Thyroid gland (tissue), 4 donors: ENCODE data around the gene ZNF385C.

Experiments
- POLR2A ChIP-seq, 2 donors: fragments of 450-650 bp; IDR thresholded peaks; one replicate each; pipeline ENCODE4 v1.6.1; 2017; ENCODE audit warnings: antibody characterized with exemption in 2 of 2, mild to moderate bottlenecking in 2 of 2, moderate library complexity in 1 of 2
- TF ChIP-seq, protein P1 (sequence below), 6 experiments: fragments of 200-600 bp in 3 of 6; fragments of 450-650 bp in 3 of 6; sonication (generic) in 3 of 6; IDR thresholded peaks; one replicate each; pipeline ENCODE4 v1.5.1; 2016 to 2019; ENCODE audit warnings: antibody characterized with exemption in 6 of 6, mild to moderate bottlenecking in 2 of 6, inconsistent platforms in 1 of 6, moderate library complexity in 1 of 6

DNA sequence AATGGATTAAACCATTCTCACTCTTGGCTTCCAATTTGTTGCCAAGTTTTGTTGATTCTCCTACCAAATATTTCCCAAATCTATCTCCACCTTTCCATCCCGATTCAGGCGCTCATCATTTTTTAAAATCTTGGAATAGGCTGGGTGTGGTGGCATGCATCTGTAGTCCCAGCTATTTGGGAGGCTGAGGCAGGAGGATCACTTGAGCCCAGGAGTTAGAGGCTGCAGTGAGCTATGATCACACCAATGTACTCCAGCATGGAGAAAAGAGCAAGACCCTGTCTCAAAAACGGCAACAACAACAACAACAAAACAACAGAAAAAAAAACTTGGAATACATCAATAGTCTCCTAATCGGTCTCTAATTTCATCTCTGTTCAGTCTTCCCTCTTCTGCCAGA is 79.3 kb downstream of the ZNF385C start:
- TF ChIP-seq, protein P1, sequence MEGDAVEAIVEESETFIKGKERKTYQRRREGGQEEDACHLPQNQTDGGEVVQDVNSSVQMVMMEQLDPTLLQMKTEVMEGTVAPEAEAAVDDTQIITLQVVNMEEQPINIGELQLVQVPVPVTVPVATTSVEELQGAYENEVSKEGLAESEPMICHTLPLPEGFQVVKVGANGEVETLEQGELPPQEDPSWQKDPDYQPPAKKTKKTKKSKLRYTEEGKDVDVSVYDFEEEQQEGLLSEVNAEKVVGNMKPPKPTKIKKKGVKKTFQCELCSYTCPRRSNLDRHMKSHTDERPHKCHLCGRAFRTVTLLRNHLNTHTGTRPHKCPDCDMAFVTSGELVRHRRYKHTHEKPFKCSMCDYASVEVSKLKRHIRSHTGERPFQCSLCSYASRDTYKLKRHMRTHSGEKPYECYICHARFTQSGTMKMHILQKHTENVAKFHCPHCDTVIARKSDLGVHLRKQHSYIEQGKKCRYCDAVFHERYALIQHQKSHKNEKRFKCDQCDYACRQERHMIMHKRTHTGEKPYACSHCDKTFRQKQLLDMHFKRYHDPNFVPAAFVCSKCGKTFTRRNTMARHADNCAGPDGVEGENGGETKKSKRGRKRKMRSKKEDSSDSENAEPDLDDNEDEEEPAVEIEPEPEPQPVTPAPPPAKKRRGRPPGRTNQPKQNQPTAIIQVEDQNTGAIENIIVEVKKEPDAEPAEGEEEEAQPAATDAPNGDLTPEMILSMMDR (IDR thresholded peaks at IDR 0.05) = no peak
- TF ChIP-seq POLR2A (IDR thresholded peaks at IDR 0.05) = no peak
